ENCODE results near the gene USP47. TPM values are rescaled to one million over a fixed set of nuclear protein-coding genes. Genes with fewer than 3 reads are reported as not detected.

USP47 gene
- total and polyA plus RNA-seq, 2 of the 8 experiments (the other 6 are each of a cell fraction or from before 2014, with no cell fraction given), result 4.2 to 21.3 TPM

DNA sequence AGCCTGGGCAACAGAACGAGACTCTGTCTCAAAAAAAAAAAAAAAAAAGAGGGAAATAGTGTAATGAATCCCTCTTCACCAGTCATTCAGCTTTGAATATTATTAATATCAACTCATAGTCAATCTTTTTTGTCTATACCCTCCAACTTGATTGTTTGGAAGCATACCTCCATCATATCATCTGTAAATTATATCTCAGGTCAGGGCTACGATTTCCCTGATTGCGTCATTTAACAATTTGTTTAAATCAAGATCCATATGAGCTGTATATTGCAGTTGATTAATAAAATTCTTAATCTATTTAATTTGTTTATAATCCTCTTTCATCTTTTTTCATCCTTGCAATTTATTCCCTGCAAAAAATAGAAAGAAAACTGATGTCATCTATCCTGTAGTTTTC lies 60.2 kb downstream of the USP47 start (continued):
- TF ChIP-seq RNF2 (IDR thresholded peaks at IDR 0.05; ENCODE audit: borderline replicate concordance, low read depth, low read length, missing control alignments, poor library complexity, severe bottlenecking), result no peak
- no peak for TF ChIP-seq CBX5 (IDR thresholded peaks at IDR 0.05; ENCODE audit: low read depth, low read length)
- TF ChIP-seq, protein P1, sequence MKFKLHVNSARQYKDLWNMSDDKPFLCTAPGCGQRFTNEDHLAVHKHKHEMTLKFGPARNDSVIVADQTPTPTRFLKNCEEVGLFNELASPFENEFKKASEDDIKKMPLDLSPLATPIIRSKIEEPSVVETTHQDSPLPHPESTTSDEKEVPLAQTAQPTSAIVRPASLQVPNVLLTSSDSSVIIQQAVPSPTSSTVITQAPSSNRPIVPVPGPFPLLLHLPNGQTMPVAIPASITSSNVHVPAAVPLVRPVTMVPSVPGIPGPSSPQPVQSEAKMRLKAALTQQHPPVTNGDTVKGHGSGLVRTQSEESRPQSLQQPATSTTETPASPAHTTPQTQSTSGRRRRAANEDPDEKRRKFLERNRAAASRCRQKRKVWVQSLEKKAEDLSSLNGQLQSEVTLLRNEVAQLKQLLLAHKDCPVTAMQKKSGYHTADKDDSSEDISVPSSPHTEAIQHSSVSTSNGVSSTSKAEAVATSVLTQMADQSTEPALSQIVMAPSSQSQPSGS (IDR thresholded peaks at IDR 0.05; ENCODE audit: low read length), result no peak
- TF ChIP-seq HDAC6 (IDR thresholded peaks at IDR 0.05; ENCODE audit: low read depth, low read length), result no peak
- TF ChIP-seq CHD1 (IDR thresholded peaks at IDR 0.05; ENCODE audit: low read depth, low read length), result no peak
- TF ChIP-seq, protein P2, sequence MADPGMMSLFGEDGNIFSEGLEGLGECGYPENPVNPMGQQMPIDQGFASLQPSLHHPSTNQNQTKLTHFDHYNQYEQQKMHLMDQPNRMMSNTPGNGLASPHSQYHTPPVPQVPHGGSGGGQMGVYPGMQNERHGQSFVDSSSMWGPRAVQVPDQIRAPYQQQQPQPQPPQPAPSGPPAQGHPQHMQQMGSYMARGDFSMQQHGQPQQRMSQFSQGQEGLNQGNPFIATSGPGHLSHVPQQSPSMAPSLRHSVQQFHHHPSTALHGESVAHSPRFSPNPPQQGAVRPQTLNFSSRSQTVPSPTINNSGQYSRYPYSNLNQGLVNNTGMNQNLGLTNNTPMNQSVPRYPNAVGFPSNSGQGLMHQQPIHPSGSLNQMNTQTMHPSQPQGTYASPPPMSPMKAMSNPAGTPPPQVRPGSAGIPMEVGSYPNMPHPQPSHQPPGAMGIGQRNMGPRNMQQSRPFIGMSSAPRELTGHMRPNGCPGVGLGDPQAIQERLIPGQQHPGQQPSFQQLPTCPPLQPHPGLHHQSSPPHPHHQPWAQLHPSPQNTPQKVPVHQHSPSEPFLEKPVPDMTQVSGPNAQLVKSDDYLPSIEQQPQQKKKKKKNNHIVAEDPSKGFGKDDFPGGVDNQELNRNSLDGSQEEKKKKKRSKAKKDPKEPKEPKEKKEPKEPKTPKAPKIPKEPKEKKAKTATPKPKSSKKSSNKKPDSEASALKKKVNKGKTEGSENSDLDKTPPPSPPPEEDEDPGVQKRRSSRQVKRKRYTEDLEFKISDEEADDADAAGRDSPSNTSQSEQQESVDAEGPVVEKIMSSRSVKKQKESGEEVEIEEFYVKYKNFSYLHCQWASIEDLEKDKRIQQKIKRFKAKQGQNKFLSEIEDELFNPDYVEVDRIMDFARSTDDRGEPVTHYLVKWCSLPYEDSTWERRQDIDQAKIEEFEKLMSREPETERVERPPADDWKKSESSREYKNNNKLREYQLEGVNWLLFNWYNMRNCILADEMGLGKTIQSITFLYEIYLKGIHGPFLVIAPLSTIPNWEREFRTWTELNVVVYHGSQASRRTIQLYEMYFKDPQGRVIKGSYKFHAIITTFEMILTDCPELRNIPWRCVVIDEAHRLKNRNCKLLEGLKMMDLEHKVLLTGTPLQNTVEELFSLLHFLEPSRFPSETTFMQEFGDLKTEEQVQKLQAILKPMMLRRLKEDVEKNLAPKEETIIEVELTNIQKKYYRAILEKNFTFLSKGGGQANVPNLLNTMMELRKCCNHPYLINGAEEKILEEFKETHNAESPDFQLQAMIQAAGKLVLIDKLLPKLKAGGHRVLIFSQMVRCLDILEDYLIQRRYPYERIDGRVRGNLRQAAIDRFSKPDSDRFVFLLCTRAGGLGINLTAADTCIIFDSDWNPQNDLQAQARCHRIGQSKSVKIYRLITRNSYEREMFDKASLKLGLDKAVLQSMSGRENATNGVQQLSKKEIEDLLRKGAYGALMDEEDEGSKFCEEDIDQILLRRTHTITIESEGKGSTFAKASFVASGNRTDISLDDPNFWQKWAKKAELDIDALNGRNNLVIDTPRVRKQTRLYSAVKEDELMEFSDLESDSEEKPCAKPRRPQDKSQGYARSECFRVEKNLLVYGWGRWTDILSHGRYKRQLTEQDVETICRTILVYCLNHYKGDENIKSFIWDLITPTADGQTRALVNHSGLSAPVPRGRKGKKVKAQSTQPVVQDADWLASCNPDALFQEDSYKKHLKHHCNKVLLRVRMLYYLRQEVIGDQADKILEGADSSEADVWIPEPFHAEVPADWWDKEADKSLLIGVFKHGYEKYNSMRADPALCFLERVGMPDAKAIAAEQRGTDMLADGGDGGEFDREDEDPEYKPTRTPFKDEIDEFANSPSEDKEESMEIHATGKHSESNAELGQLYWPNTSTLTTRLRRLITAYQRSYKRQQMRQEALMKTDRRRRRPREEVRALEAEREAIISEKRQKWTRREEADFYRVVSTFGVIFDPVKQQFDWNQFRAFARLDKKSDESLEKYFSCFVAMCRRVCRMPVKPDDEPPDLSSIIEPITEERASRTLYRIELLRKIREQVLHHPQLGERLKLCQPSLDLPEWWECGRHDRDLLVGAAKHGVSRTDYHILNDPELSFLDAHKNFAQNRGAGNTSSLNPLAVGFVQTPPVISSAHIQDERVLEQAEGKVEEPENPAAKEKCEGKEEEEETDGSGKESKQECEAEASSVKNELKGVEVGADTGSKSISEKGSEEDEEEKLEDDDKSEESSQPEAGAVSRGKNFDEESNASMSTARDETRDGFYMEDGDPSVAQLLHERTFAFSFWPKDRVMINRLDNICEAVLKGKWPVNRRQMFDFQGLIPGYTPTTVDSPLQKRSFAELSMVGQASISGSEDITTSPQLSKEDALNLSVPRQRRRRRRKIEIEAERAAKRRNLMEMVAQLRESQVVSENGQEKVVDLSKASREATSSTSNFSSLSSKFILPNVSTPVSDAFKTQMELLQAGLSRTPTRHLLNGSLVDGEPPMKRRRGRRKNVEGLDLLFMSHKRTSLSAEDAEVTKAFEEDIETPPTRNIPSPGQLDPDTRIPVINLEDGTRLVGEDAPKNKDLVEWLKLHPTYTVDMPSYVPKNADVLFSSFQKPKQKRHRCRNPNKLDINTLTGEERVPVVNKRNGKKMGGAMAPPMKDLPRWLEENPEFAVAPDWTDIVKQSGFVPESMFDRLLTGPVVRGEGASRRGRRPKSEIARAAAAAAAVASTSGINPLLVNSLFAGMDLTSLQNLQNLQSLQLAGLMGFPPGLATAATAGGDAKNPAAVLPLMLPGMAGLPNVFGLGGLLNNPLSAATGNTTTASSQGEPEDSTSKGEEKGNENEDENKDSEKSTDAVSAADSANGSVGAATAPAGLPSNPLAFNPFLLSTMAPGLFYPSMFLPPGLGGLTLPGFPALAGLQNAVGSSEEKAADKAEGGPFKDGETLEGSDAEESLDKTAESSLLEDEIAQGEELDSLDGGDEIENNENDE (IDR thresholded peaks at IDR 0.05; ENCODE audit: insufficient replicate concordance, low read length), result no peak
- TF ChIP-seq PHF8 (conservative IDR thresholded peaks at IDR 0.05; ENCODE audit: low read depth, low read length), result no peak
